Measurements from ENCODE around the gene SRRM2.
A peak's percentile ranks its signal among the peaks of the same experiment; 100 is the strongest.

Gene SRRM2

GRCh38 chr16:2752035-2752849 is at the start of gene SRRM2:
Gene SRRM2 (plus strand): TSS chr16:2752638. CDS start chr16:2756365, 3,727 bp downstream.
- peak; percentile 88 to 94 for DNase-seq

- DNase-seq: peak in 1 of 2 donors; percentile 15
These were observed 49.3 kb upstream of the SRRM2 start for GRCh38 chr16:2702871-2703745.

- no peak for DNase-seq
These were observed 48.1 kb upstream of the SRRM2 start for GRCh38 chr16:2704166-2704982.

- no peak for DNase-seq
These were observed 47.5 kb upstream of the SRRM2 start for GRCh38 chr16:2704983-2705275.

GRCh38 chr16:2705351-2705750 is 47.1 kb upstream of the SRRM2 start:
- DNase-seq: no peak

- no peak for DNase-seq
These were observed 46.4 kb upstream of the SRRM2 start for GRCh38 chr16:2706085-2706484.

- no peak for DNase-seq
These were observed 45.7 kb upstream of the SRRM2 start for GRCh38 chr16:2706611-2707311.

GRCh38 chr16:2707368-2708289 is 44.8 kb upstream of the SRRM2 start:
- no peak for DNase-seq

GRCh38 chr16:2708290-2708639 is 44.2 kb upstream of the SRRM2 start:
- DNase-seq: no peak

- DNase-seq: no peak
These were observed 43.4 kb upstream of the SRRM2 start for GRCh38 chr16:2708955-2709587.

- no peak for DNase-seq
These were observed 42.9 kb upstream of the SRRM2 start for GRCh38 chr16:2709588-2709984.

- DNase-seq: no peak
These were observed 42.3 kb upstream of the SRRM2 start for GRCh38 chr16:2710021-2710710.

- no peak for DNase-seq
These were observed 41.7 kb upstream of the SRRM2 start for GRCh38 chr16:2710711-2711231.

- DNase-seq: no peak
These were observed 40.9 kb upstream of the SRRM2 start for GRCh38 chr16:2711370-2712062.

GRCh38 chr16:2712063-2712441 is 40.4 kb upstream of the SRRM2 start:
- no peak for DNase-seq

GRCh38 chr16:2712546-2712945 is 39.9 kb upstream of the SRRM2 start:
- no peak for DNase-seq

GRCh38 chr16:2713523-2713922 is 38.9 kb upstream of the SRRM2 start:
- DNase-seq: no peak

- DNase-seq: no peak
These were observed 38.3 kb upstream of the SRRM2 start for GRCh38 chr16:2713985-2714774.

- no peak for DNase-seq
These were observed 37.4 kb upstream of the SRRM2 start for GRCh38 chr16:2715064-2715463.

Data from hippocampal formation (tissue), 2 donors.